ENCODE measurements around the gene HTR2A.
"Not testable (repeated sequence)": the region's sequence is repeated elsewhere in the genome, so short reads cannot be mapped to it uniquely, and the experiment has no call there.

The HTR2A gene

DNA sequence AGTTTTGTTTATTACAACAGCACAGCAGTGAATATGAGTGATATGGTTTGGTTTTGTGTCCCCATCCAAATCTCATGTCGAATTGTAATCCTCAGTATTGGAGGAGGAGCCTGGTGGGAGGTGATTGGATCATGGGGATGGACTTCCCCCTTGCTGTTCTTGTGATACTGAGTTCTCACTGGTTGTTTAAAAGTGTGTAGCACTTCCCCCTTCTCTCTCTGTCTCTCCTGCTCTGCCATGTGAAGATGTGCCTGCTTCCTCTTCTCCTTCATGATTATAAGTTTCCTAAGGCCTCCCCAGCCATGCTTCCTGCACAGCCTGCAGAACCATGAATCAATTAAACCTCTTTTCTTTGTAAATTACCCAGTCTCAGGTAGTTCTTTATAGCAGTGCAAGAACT lies 91.9 kb downstream of the HTR2A start:
- not testable (repeated sequence) for DNase-seq (ENCODE audit: low read depth)

DNA sequence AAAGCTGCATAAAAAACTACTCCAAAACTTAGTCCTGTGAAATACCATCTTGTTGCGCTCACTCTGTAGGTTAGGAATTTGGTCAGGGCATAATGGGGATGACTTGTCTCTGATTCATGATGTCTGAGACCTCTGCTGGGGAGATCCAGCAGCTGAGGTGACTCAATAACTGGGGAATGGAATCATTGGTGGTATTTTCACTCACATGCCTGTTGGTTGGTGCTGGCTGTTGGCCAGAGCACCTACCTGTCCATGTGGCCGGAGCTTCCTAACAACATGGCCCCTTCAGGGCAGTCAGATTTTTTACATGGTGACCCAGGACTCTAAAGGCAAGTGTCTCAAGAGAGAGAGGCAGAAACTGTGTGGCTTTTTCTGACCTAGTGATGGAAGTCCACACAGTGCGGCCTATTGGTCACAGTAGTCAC lies 92.5 kb downstream of the HTR2A start:
- DNase-seq (ENCODE audit: low read depth), result no peak

DNA sequence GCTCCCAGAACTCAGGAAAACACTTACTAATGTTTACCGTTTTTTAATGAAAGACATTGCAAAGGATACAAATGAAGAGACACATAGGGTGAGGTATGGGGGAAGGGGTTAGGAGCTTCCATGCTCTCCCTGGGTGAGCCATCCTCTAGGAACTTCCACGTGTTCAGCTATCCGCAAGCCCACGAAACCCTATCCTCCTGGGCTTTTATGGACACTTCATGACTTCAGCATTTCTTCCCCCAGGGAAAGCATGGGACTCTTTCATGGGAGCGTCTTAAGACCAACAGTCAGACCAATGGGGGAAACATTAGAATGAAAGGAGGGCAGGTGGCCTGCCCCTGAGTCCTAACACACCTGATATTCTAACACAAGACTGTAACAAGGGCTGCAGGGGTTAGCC lies 93.3 kb downstream of the HTR2A start:
- no peak for DNase-seq (ENCODE audit: low read depth)

DNA sequence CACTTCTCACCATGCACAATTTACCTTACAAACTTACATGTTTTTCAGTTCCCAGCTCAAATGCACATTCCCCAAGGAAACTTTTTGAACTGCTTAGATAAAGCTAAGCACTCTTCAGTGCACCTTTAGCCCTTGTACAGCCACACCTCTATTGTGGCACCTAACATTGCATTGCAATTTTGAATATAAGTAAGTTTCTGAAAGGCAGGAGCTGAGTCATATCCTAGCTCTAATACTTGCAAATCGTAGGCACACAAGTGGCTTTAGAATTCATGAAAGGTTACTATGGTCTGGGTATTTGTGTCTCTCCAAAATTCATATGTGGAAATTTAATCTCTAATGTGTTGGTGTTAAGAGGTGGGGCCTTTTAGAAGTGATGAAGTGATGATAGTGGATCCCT lies 95.0 kb downstream of the HTR2A start:
- DNase-seq (ENCODE audit: low read depth), result no peak

DNA sequence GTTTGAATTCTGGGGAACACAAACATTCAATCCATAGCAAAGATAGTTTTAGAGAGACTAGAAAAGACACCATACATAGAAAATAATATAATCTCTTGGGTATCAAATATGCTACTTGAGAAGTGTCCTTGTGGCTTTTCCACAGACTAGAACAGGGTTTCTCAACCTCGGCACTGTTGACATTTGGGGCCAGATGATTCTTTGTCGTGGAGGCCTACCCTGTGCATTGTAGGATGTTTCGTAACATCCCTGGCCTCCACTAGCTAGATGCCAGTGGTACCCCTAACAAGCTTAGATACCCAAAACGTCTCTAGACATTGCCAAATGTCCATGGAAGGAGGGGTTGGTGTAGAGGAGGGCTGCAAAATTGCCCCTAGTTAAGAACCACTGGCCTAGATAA lies 97.7 kb downstream of the HTR2A start:
- DNase-seq (ENCODE audit: low read depth), result no peak

DNA sequence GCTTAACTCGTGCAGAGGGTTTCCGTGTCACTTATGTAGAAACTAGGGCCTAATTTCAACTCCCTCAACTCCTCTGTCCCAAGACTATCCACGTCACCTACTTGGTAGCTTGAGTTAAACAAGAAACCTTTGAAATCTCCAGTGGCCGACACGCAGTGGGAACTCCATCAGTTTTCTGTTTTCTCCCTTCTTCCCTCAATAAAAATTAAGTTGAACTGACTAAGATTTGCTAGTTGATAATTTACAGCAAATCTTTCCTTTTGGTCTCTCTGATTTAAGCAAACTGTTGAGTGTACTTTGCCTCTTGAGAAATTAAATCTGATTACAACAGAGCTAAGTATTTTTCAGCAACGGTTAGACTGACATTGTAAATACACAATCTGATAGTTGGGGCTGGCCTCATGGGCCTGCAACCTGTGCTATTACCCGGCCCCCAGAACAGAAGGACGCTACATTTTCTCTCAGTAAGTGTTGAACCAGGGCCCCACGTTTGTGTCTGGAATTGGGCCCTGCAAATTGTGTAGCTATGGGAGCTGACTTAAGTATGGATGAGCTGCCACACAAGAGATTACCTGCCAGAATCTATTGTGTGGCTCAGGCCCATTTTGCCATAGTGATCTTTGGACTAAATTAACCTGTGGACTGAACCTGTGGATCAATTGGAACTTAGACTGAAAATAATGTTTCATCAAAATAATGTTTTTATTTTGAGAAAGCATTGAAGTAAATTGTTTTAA lies 99.2 kb downstream of the HTR2A start:
- DNase-seq (ENCODE audit: low read depth), result no peak

DNA sequence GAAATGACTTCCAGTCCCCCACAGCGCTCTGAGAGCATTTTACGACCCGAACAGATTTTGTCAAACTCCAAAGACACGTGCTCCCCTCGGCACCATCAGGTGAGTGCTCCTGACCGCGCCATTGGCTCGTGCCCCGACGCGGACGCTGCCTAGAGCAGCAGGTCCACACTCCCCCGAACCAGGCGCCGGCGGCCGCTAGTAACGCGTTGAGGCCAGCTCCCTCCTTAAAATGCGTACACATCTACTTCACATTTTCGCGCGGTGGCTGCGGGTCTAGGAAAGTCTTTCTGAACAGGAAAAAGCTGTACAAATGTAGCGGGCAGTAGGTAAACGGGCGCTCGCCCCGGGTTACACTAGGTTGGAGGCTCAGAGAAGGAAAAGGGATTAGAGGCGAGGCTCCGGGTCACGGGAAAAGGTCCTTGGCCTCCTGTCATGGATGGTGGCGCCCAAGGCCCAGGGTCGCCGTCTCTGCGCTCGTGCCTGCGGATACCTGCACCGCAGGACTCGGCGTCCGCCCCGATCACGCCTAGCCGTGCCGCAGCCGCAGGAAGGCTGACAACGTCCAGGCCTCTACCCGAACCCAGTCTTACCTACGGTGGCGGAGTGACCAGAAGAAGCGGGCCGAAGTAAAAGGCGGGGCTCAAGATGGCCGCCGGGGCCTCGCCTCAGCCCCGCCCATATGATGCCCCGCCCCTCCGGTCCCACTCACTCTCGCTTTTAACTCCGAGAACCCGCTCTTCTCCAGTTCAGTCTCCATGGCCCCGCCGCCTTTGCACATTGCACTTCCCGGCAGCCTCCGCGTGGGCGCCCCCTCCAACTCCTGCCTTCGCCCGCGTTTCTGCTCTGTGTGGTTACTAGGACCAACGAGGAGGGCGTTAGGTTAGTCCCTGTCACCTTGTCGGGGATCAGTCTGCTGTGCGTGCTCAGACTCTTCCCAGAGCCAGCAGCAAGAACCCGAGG lies 100.1 kb downstream of the HTR2A start, which contains the start of gene ESD:
ESD (minus strand) TSS at position 647 of the 960 bp plus-strand sequence. CDS start 5,748 bp downstream, outside the sequence.
- DNase-seq (ENCODE audit: low read depth), result peak; percentile 81

DNA sequence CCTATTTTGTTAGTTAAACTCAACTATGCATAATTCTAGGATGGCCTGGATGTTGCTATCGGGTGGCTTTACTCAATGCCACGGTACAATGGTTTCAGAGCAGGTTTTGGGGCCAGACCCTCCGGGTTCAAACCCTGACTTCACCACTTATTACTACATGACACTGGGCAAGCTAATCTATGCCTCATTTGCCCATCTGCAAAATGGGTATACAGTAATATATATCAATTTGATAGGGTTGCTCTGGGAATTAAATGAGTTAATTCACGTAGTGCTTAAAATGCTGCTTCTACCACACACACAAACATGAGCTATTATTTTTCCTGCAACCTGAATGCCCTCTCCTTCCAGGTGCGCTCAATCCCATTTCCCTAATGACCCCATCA lies 100.7 kb downstream of the HTR2A start:
- no peak for DNase-seq (ENCODE audit: low read depth)

DNA sequence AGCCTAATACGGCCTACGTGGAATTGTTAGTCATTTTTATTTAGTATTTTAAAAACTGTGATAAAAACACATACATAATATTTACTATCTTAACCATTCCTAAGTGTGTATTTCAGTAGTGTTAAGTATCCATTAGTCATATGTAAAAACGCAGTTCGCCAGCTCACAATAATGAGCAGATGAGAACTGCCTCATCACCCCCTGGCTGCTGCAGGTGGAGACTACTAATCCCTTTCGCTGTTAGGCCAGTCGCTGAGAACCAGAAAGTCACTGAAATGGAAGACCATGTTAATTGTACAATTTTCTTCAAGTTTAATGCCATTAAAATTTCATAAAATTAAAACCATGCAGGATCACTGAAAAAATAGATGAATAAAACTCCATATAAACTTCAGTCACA lies 101.5 kb downstream of the HTR2A start:
- DNase-seq (ENCODE audit: low read depth), result no peak

DNA sequence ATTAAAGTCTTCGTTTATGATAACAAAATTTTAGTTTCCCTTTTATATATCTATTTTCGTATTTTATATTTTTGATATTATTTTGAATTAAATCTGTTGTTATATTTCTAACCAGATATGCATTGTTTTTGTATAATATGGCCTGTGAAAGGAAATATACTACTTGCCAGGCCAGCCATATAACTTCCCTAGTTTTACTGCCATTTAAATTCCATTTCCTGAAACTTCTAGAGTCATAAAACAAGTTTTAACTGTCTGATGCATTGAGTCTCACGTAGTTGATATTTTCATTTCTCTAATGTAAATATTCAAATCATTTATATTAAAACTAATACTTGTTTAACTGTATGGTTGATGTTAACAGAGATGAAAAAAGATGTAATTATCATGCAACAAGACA lies 113.3 kb downstream of the HTR2A start:
- DNase-seq (ENCODE audit: low read depth), result no peak

DNA sequence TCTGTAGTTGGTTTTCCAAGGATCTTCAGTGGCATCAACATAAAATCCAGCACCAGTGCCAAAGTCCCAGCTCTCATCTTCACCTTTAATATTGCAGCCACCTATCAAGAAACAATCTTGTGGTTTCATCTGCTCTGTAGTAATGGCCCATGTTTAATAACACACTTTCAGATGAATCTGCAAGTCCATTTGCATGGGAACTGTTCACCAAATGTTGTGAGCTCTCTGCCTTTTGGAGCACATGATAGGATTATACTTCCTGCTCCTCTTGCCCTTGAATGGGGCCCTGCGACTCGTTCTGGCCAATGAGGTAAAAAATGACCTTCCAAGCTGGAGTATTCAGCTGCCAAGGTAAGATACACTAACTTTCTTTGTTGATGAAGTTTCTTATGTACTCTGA lies 114.2 kb downstream of the HTR2A start:
- no peak for DNase-seq (ENCODE audit: low read depth)

DNA sequence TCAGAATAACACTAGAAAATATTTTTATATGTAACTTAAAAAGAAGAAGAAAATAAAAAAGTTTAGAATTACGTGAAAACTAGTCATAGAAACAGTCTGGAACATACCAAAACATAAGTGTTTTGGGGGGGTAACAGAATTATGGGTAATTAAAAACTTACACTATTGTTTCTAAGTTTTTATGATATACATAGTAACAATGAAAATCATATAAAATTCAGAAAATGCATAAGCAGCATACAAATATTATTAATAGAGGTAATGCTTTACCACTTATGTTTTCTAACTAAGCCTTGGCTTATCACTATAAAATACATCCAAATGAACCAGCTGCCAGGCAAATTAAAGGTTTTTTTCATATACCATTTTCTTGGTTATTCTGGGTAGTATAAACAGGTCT lies 114.8 kb downstream of the HTR2A start:
- DNase-seq (ENCODE audit: low read depth), result no peak

All from activated gamma-delta T cell treated with anti-CD3 and anti-CD28 coated beads, Interleukin-2, amount 50 U/mL, for 16 hours (primary cell).